Endothelial cell of umbilical vein (primary cell): ENCODE measurements around the gene FBXL17. TPM values are rescaled to one million over a fixed set of nuclear protein-coding genes. Genes with fewer than 3 reads are reported as not detected.

Experiments
- BruUV-seq: library from RNA; stranded (reverse); fragments of 400-500 nt; replicated peaks from 2 replicates; lab custom pipeline; 2021; lab: Mats Ljungman, UMichigan
- CTCF ChIA-PET: fragments of 300-600, 350-600 bp; sonication (Branson Sonifier 250); formaldehyde crosslinking; loops from one replicate; lab custom pipeline; 2021; ENCODE audit warnings: antibody characterized with exemption, inconsistent platforms; lab: Charles Lee
- POLR2A ChIA-PET: fragments of 300-600, 350-600 bp; sonication (Branson Sonifier 250); formaldehyde crosslinking; loops from one replicate; lab custom pipeline; 2021; ENCODE audit warnings: antibody characterized with exemption, inconsistent platforms; lab: Charles Lee
- DNase-seq: peaks from one replicate; pipeline ENCODE4 v3.0.0-alpha.2; 2011; ENCODE audit warnings: low read depth, low spot score
- FAIRE-seq: peaks from 2 replicates; lab custom pipeline; 2011; peaks lifted over from hg19 to GRCh38; lab: Jason Lieb, UNC
- H2AFZ ChIP-seq: 2 replicates; pipeline ENCODE4 v1.6.0; 2012; ENCODE audit warnings: low read depth, low read length, control low read depth, inconsistent platforms
- H3K27ac ChIP-seq: 2 replicates; pipeline ENCODE4 v1.5.1; 2011; ENCODE audit warnings: low read depth, mild to moderate bottlenecking, control low read depth, low read length, moderate library complexity; ENCODE audit not compliant: insufficient read depth
- H3K27me3 ChIP-seq, 2 experiments: 2 replicates each; pipeline versions ENCODE4 v1.6.0 to v1.6.1; 2011; ENCODE audit warnings: low read length in 2 of 2, mixed read lengths in 1 of 2; ENCODE audit not compliant: control insufficient read depth in 2 of 2, insufficient read depth in 2 of 2
- H3K36me3 ChIP-seq, 2 experiments: 2 replicates in 1 of 2; 3 replicates in 1 of 2; pipeline ENCODE4 v1.5.1; 2011; ENCODE audit warnings: low read length in 2 of 2, mild to moderate bottlenecking in 1 of 2, moderate library complexity in 1 of 2; ENCODE audit not compliant: control insufficient read depth in 2 of 2, insufficient read depth in 2 of 2; ENCODE audit errors: extremely low read depth in 1 of 2
- H3K4me1 ChIP-seq: 3 replicates; pipeline ENCODE4 v1.5.1; 2011; ENCODE audit warnings: mild to moderate bottlenecking, low read length; ENCODE audit not compliant: control insufficient read depth, insufficient read depth; ENCODE audit errors: extremely low read depth
- H3K4me2 ChIP-seq: 2 replicates; pipeline ENCODE4 v1.6.1; 2011; ENCODE audit warnings: low read length, control low read depth, mixed read lengths; ENCODE audit not compliant: insufficient read depth
- H3K4me3 ChIP-seq, 3 experiments: fragments of 200-600 bp in 1 of 3; sonication (generic), shearing (Covaris generic) in 1 of 3; replicated peaks in 1 of 3; 2 replicates each; pipeline ENCODE4 v1.5.1; 2011 to 2016; ENCODE audit warnings: control low read depth in 3 of 3, low read length in 3 of 3, mild to moderate bottlenecking in 2 of 3, inconsistent platforms in 1 of 3, low read depth in 1 of 3, moderate library complexity in 1 of 3; ENCODE audit not compliant: insufficient read depth in 1 of 3
- H3K79me2 ChIP-seq: 2 replicates; pipeline ENCODE4 v1.6.0; 2012; ENCODE audit warnings: low read length, inconsistent platforms; ENCODE audit not compliant: control insufficient read depth, insufficient read depth
- H3K9ac ChIP-seq: replicated peaks from 2 replicates; pipeline ENCODE3; 2011; ENCODE audit warnings: low read length, control low read depth; ENCODE audit not compliant: insufficient read depth; ENCODE audit errors: extremely low read depth
- H3K9me1 ChIP-seq: replicated peaks from 3 replicates; pipeline ENCODE4 v1.6.0; 2011; ENCODE audit warnings: mild to moderate bottlenecking, low read length; ENCODE audit not compliant: control insufficient read depth, insufficient read depth; ENCODE audit errors: extremely low read depth
- H3K9me3 ChIP-seq: replicated peaks from 2 replicates; pipeline ENCODE4 v1.5.1; 2012; ENCODE audit warnings: low read length, inconsistent platforms; ENCODE audit not compliant: control insufficient read depth, insufficient read depth
- H4K20me1 ChIP-seq: replicated peaks from 2 replicates; pipeline ENCODE3; 2011; ENCODE audit warnings: mild to moderate bottlenecking, low read length; ENCODE audit not compliant: control insufficient read depth, insufficient read depth; ENCODE audit errors: extremely low read depth
- EZH2 ChIP-seq: IDR thresholded peaks from 2 replicates; pipeline ENCODE4 v1.6.1; 2012; ENCODE audit warnings: borderline replicate concordance, low read depth, mild to moderate bottlenecking, moderate library complexity, low read length, inconsistent platforms; ENCODE audit not compliant: severe bottlenecking
- FOS ChIP-seq: IDR thresholded peaks from 2 replicates; pipeline ENCODE4 v1.6.1; 2011; ENCODE audit warnings: mild to moderate bottlenecking, low read length, moderate library complexity, borderline replicate concordance; ENCODE audit not compliant: insufficient read depth
- GATA2 ChIP-seq: IDR thresholded peaks from 2 replicates; pipeline ENCODE4 v1.7.0; 2011; ENCODE audit warnings: low read depth, mild to moderate bottlenecking, moderate library complexity, mixed read lengths, low read length; ENCODE audit not compliant: insufficient read length, insufficient read depth
- JUN ChIP-seq: IDR thresholded peaks from 2 replicates; pipeline ENCODE4 v1.6.1; 2011; ENCODE audit warnings: borderline replicate concordance, low read depth; ENCODE audit not compliant: insufficient read length, insufficient read depth
- MYC ChIP-seq: IDR thresholded peaks from one replicate; pipeline ENCODE4 v1.6.1; 2011; ENCODE audit warnings: mild to moderate bottlenecking, low read depth, low read length
- POLR2A ChIP-seq: IDR thresholded peaks from 2 replicates; pipeline ENCODE4 v1.6.1; 2012; ENCODE audit warnings: low read depth, mild to moderate bottlenecking, control low read depth, low read length
- POLR2AphosphoS5 ChIP-seq: IDR thresholded peaks from 2 replicates; pipeline ENCODE4 v1.6.1; 2012; ENCODE audit warnings: low read depth, mild to moderate bottlenecking, control low read depth, low read length, moderate library complexity; ENCODE audit not compliant: insufficient read depth
- dilution Hi-C: fragments of 300-500 bp; cut with MboI; formaldehyde crosslinking; loops from one replicate; pipeline ENCODE4 v1.15.0; 2019; ENCODE audit warnings: low sequenced_read_pairs; ENCODE audit not compliant: extremely low pct_ligation_motif_present
- intact Hi-C: fragments of 100-400 bp; cut with micrococcal nuclease; formaldehyde crosslinking; loops from one replicate; pipeline ENCODE4 v1.10.0; 2022
- polyA plus RNA-seq, 4 experiments: library from polyadenylated mRNA; depleted of rRNA in 3 of 4; stranded (reverse) in 3 of 4; unstranded in 1 of 4; fragments of >200 nt; gene quantifications; 2 replicates each; pipeline versions ENCODE4 v1.2.1 to v1.2.3, GENCODE V29; 2011 to 2012; ENCODE audit warnings: missing spikeins in 1 of 4
- total RNA-seq: library from RNA; stranded (reverse); gene quantifications from 2 replicates; pipeline ENCODE4 v1.2.3, GENCODE V29; 2021
- TF ChIP-seq, protein P1 (sequence below): IDR thresholded peaks from 2 replicates; pipeline ENCODE4 v1.6.1; 2011; ENCODE audit not compliant: insufficient read depth, insufficient read length
- TF ChIP-seq, protein P2 (sequence below), 2 donors: IDR thresholded peaks; 1 replicate in 1 of 2; 2 replicates in 1 of 2; pipeline ENCODE4 v1.5.1; 2011; ENCODE audit warnings: low read length in 2 of 2, mild to moderate bottlenecking in 2 of 2, moderate library complexity in 2 of 2, control low read depth in 1 of 2, inconsistent platforms in 1 of 2, low read depth in 1 of 2; ENCODE audit not compliant: insufficient read depth in 1 of 2; ENCODE audit errors: extremely low read depth in 1 of 2

FBXL17 gene
- total and polyA plus RNA-seq, 2 donors (not counting 3 experiments of a cell fraction or from before 2014, with no cell fraction given) = 2.7 to 8.8 TPM

DNA sequence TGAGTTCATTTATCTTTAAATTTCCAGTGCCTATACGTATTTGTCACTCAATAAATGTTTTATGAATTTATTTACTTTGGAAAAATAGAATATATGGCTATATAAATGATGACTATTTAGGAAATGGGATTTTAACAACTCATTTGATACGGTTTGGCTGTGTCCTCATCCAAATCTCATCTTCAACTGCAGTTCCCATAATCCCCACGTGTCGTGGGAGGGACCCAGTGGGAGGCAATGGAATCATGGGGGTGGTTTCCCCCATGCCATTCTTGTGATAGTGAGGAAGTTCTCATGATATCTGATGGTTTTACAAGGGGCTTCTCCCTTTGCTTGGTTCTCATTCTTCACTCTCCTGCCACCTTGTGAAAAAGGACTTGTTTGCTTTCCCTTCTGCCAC lies 523.6 kb downstream of the FBXL17 start:
- DNase-seq (no peak), FAIRE-seq (no peak)
- Histone ChIP-seq H3K27me3 (no peaks in the 10 kb centered on the region), H3K27ac (no peak overlapping the region), H3K9ac (no peak overlapping the region), H3K4me3 (no peak overlapping the region), H3K4me2 (no peak overlapping the region), H2AFZ (no peak overlapping the region), H3K9me1 (no peaks in the 10 kb centered on the region), H3K9me3 (no peaks in the 10 kb centered on the region), H3K36me3 (no peaks in the 10 kb centered on the region), H3K4me1 (no peaks in the 10 kb centered on the region), H3K79me2 (no peaks in the 10 kb centered on the region), H4K20me1 (no peaks in the 10 kb centered on the region)
- CTCF ChIA-PET = no interaction called here
- dilution Hi-C loops = no loop called here
- no peak for TF ChIP-seq POLR2A
- no peak for TF ChIP-seq POLR2AphosphoS5
- no peak for TF ChIP-seq EZH2
- TF ChIP-seq JUN = no peak
- no peak for TF ChIP-seq GATA2
- TF ChIP-seq, protein P1, sequence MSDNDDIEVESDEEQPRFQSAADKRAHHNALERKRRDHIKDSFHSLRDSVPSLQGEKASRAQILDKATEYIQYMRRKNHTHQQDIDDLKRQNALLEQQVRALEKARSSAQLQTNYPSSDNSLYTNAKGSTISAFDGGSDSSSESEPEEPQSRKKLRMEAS = no peak
- TF ChIP-seq, protein P2, sequence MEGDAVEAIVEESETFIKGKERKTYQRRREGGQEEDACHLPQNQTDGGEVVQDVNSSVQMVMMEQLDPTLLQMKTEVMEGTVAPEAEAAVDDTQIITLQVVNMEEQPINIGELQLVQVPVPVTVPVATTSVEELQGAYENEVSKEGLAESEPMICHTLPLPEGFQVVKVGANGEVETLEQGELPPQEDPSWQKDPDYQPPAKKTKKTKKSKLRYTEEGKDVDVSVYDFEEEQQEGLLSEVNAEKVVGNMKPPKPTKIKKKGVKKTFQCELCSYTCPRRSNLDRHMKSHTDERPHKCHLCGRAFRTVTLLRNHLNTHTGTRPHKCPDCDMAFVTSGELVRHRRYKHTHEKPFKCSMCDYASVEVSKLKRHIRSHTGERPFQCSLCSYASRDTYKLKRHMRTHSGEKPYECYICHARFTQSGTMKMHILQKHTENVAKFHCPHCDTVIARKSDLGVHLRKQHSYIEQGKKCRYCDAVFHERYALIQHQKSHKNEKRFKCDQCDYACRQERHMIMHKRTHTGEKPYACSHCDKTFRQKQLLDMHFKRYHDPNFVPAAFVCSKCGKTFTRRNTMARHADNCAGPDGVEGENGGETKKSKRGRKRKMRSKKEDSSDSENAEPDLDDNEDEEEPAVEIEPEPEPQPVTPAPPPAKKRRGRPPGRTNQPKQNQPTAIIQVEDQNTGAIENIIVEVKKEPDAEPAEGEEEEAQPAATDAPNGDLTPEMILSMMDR (IDR thresholded peaks at IDR 0.05; ENCODE audit: extremely low read depth in 1 of 2, insufficient read depth in 1 of 2, low read depth in 1 of 2, low read length in 2 of 2) = no peak
- no peak for TF ChIP-seq FOS
- TF ChIP-seq MYC = no peak
- BruUV-seq = no TSS peak
- intact Hi-C loops = loop anchor here (10.0 kb wide), 1 partner anchor 226 kb away; no protein-coding TSS in a partner anchor
- POLR2A ChIA-PET = no interaction called here
